ENCODE results near the gene TCAP. TPM values are rescaled to one million over a fixed set of nuclear protein-coding genes. Genes with fewer than 3 reads are reported as not detected.

Gene TCAP
- total RNA-seq, 1 donor = 0.36 TPM

GRCh38 chr17:39715375-39716072, 50.4 kb downstream of the TCAP start:
- Histone ChIP-seq H2AFZ (ENCODE audit: low read length) (no peak overlapping the region), H3K27ac (ENCODE audit: low read depth, low read length) (no peak overlapping the region), H3K36me3 (ENCODE audit: insufficient read depth, low read length) (peaks cover 50% of the 10 kb centered on the region), H3K27me3 (ENCODE audit: insufficient read depth, low read length) (no peaks in the 10 kb centered on the region), H4K20me1 (ENCODE audit: insufficient read depth, low read length) (no peaks in the 10 kb centered on the region), H3K4me1 (ENCODE audit: insufficient read depth, low read length) (no peaks in the 10 kb centered on the region), H3K9me3 (ENCODE audit: low read depth, low read length) (no peaks in the 10 kb centered on the region), H3K4me2 (ENCODE audit: insufficient read depth, low read length) (no peak overlapping the region), H3K79me2 (ENCODE audit: insufficient read depth, low read length) (no peaks in the 10 kb centered on the region), H3K4me3 (ENCODE audit: insufficient read depth, low read length) (no peak overlapping the region)
- TF ChIP-seq CTCF (IDR thresholded peaks at IDR 0.05; ENCODE audit: extremely low read depth, low read depth, low read length) = no peak
- peak; percentile 67 for DNase-seq (ENCODE audit: insufficient read length, low spot score, missing footprints)

Other genes starting within 250 kb of the TCAP start
- 24.6 and 25.0 TPM in 2 replicates for gene MED1, start 214.1 kb upstream of the TCAP start, total RNA-seq
- gene CDK12, start 203.9 kb upstream of the TCAP start, total RNA-seq = 36.6 and 40.4 TPM in 2 replicates
- not detected in 2 replicates for gene NEUROD2, start 57.4 kb upstream of the TCAP start, total RNA-seq
- not detected in 2 replicates for gene PPP1R1B, start 38.4 kb upstream of the TCAP start, total RNA-seq
- 31.5 and 35.8 TPM in 2 replicates for gene STARD3, start 28.2 kb upstream of the TCAP start, total RNA-seq
- not detected in 2 replicates for gene PNMT, start 3.1 kb downstream of the TCAP start, total RNA-seq
- 10.3 and 10.9 TPM in 2 replicates for gene PGAP3, start 22.7 kb downstream of the TCAP start, total RNA-seq
- gene ERBB2, start 34.7 kb downstream of the TCAP start, total RNA-seq = 40.4 and 44.2 TPM in 2 replicates
- 14.8 and 16.5 TPM in 2 replicates for gene MIEN1, start 65.2 kb downstream of the TCAP start, total RNA-seq
- gene GRB7, start 72.6 kb downstream of the TCAP start, total RNA-seq = under 0.01 and 0.29 TPM in 2 replicates
- gene IKZF3, start 199.0 kb downstream of the TCAP start, total RNA-seq = not detected in 2 replicates
- gene ZPBP2, start 202.9 kb downstream of the TCAP start, total RNA-seq = not detected in 2 replicates